ENCODE measurements around the gene PPP1R17. TPM values are rescaled to one million over a fixed set of nuclear protein-coding genes. Genes with fewer than 3 reads are reported as not detected.

The PPP1R17 gene
- polyA plus RNA-seq, 2 donors, result not detected

- Histone ChIP-seq H3K36me3 (ENCODE audit: control insufficient read depth in 2 of 2, insufficient read depth in 2 of 2, low read length in 1 of 2) (no peaks in the 10 kb centered on the region), H3K4me1 (ENCODE audit: control insufficient read depth in 2 of 2, insufficient read depth in 2 of 2, low read length in 1 of 2) (no peaks in the 10 kb centered on the region), H3K27me3 (ENCODE audit: control insufficient read depth in 1 of 2, insufficient read depth in 2 of 2, low read length in 2 of 2) (no peaks in the 10 kb centered on the region), H3K27ac (ENCODE audit: low read depth in 2 of 2, low read length in 1 of 2) (no peak overlapping the region), H3K4me3 (ENCODE audit: low read depth in 1 of 2, low read length in 2 of 2) (no peak overlapping the region), H3K9me3 (ENCODE audit: control insufficient read depth in 2 of 2, insufficient read depth in 1 of 2, low read depth in 1 of 2, low read length in 1 of 2) (no peaks in the 10 kb centered on the region)
- WGBS, 2 donors, result 65 to 75% methylated on average over 6 of the region's 6 CpGs
These were observed 9.0 kb downstream of the PPP1R17 start for GRCh38 chr7:31695859-31696614.

GRCh38 chr7:31699050-31699449 is 12.0 kb downstream of the PPP1R17 start:
- Histone ChIP-seq H3K36me3 (ENCODE audit: control insufficient read depth in 2 of 2, insufficient read depth in 2 of 2, low read length in 1 of 2) (no peaks in the 10 kb centered on the region), H3K27me3 (ENCODE audit: control insufficient read depth in 1 of 2, insufficient read depth in 2 of 2, low read length in 2 of 2) (no peaks in the 10 kb centered on the region), H3K4me3 (ENCODE audit: low read depth in 1 of 2, low read length in 2 of 2) (no peak overlapping the region), H3K4me1 (ENCODE audit: control insufficient read depth in 2 of 2, insufficient read depth in 2 of 2, low read length in 1 of 2) (no peaks in the 10 kb centered on the region), H3K9me3 (ENCODE audit: control insufficient read depth in 2 of 2, insufficient read depth in 1 of 2, low read depth in 1 of 2, low read length in 1 of 2) (no peaks in the 10 kb centered on the region), H3K27ac (ENCODE audit: low read depth in 2 of 2, low read length in 1 of 2) (no peak overlapping the region)
- 68 to 69% methylated on average over 2 of the region's 2 CpGs for WGBS, 2 donors

GRCh38 chr7:31702354-31702753 is 15.3 kb downstream of the PPP1R17 start:
- no peak overlapping the region for H3K27ac ChIP-seq (ENCODE audit: low read depth in 2 of 2, low read length in 1 of 2)
- no peak overlapping the region for H3K4me3 ChIP-seq (ENCODE audit: low read depth in 1 of 2, low read length in 2 of 2)
- no peaks in the 10 kb centered on the region for H3K36me3 ChIP-seq (ENCODE audit: control insufficient read depth in 2 of 2, insufficient read depth in 2 of 2, low read length in 1 of 2)
- 70 to 82% methylated on average over 3 of the region's 3 CpGs for WGBS, 2 donors
- H3K27me3 ChIP-seq (ENCODE audit: control insufficient read depth in 1 of 2, insufficient read depth in 2 of 2, low read length in 2 of 2), result no peaks in the 10 kb centered on the region
- H3K9me3 ChIP-seq (ENCODE audit: control insufficient read depth in 2 of 2, insufficient read depth in 1 of 2, low read depth in 1 of 2, low read length in 1 of 2), result no peaks in the 10 kb centered on the region
- H3K4me1 ChIP-seq (ENCODE audit: control insufficient read depth in 2 of 2, insufficient read depth in 2 of 2, low read length in 1 of 2), result no peaks in the 10 kb centered on the region

- H3K4me1 ChIP-seq (ENCODE audit: control insufficient read depth in 2 of 2, insufficient read depth in 2 of 2, low read length in 1 of 2), result no peaks in the 10 kb centered on the region
- WGBS, 2 donors, result 88% methylated on average over 3 of the region's 3 CpGs
- no peaks in the 10 kb centered on the region for H3K36me3 ChIP-seq (ENCODE audit: control insufficient read depth in 2 of 2, insufficient read depth in 2 of 2, low read length in 1 of 2)
- H3K9me3 ChIP-seq (ENCODE audit: control insufficient read depth in 2 of 2, insufficient read depth in 1 of 2, low read depth in 1 of 2, low read length in 1 of 2), result no peaks in the 10 kb centered on the region
- H3K4me3 ChIP-seq (ENCODE audit: low read depth in 1 of 2, low read length in 2 of 2), result no peak overlapping the region
- H3K27me3 ChIP-seq (ENCODE audit: control insufficient read depth in 1 of 2, insufficient read depth in 2 of 2, low read length in 2 of 2), result no peaks in the 10 kb centered on the region
- H3K27ac ChIP-seq (ENCODE audit: low read depth in 2 of 2, low read length in 1 of 2), result no peak overlapping the region
These were observed 18.4 kb downstream of the PPP1R17 start for GRCh38 chr7:31705377-31705776.

- Histone ChIP-seq H3K4me1 (ENCODE audit: control insufficient read depth in 2 of 2, insufficient read depth in 2 of 2, low read length in 1 of 2) (no peaks in the 10 kb centered on the region), H3K9me3 (ENCODE audit: control insufficient read depth in 2 of 2, insufficient read depth in 1 of 2, low read depth in 1 of 2, low read length in 1 of 2) (no peaks in the 10 kb centered on the region), H3K27ac (ENCODE audit: low read depth in 2 of 2, low read length in 1 of 2) (no peak overlapping the region), H3K36me3 (ENCODE audit: control insufficient read depth in 2 of 2, insufficient read depth in 2 of 2, low read length in 1 of 2) (no peaks in the 10 kb centered on the region), H3K27me3 (ENCODE audit: control insufficient read depth in 1 of 2, insufficient read depth in 2 of 2, low read length in 2 of 2) (no peaks in the 10 kb centered on the region), H3K4me3 (ENCODE audit: low read depth in 1 of 2, low read length in 2 of 2) (no peak overlapping the region)
- WGBS, 2 donors, result 50 to 54% methylated on average over 5 of the region's 5 CpGs
These were observed 20.1 kb downstream of the PPP1R17 start for GRCh38 chr7:31707089-31707488.

- Histone ChIP-seq H3K9me3 (ENCODE audit: control insufficient read depth in 2 of 2, insufficient read depth in 1 of 2, low read depth in 1 of 2, low read length in 1 of 2) (no peaks in the 10 kb centered on the region), H3K27me3 (ENCODE audit: control insufficient read depth in 1 of 2, insufficient read depth in 2 of 2, low read length in 2 of 2) (no peaks in the 10 kb centered on the region), H3K27ac (ENCODE audit: low read depth in 2 of 2, low read length in 1 of 2) (no peak overlapping the region), H3K4me1 (ENCODE audit: control insufficient read depth in 2 of 2, insufficient read depth in 2 of 2, low read length in 1 of 2) (no peaks in the 10 kb centered on the region), H3K4me3 (ENCODE audit: low read depth in 1 of 2, low read length in 2 of 2) (no peak overlapping the region), H3K36me3 (ENCODE audit: control insufficient read depth in 2 of 2, insufficient read depth in 2 of 2, low read length in 1 of 2) (no peaks in the 10 kb centered on the region)
- WGBS, 2 donors, result 57 to 61% methylated on average over 1 of the region's 1 CpG
These were observed 23.2 kb downstream of the PPP1R17 start for GRCh38 chr7:31710171-31710570.

- WGBS, 2 donors, result 45 to 54% methylated on average over 1 of the region's 1 CpG
- no peak overlapping the region for H3K27ac ChIP-seq (ENCODE audit: low read depth in 2 of 2, low read length in 1 of 2)
- H3K27me3 ChIP-seq (ENCODE audit: control insufficient read depth in 1 of 2, insufficient read depth in 2 of 2, low read length in 2 of 2), result no peaks in the 10 kb centered on the region
- no peaks in the 10 kb centered on the region for H3K4me1 ChIP-seq (ENCODE audit: control insufficient read depth in 2 of 2, insufficient read depth in 2 of 2, low read length in 1 of 2)
- no peak overlapping the region for H3K4me3 ChIP-seq (ENCODE audit: low read depth in 1 of 2, low read length in 2 of 2)
- H3K9me3 ChIP-seq (ENCODE audit: control insufficient read depth in 2 of 2, insufficient read depth in 1 of 2, low read depth in 1 of 2, low read length in 1 of 2), result no peaks in the 10 kb centered on the region
- H3K36me3 ChIP-seq (ENCODE audit: control insufficient read depth in 2 of 2, insufficient read depth in 2 of 2, low read length in 1 of 2), result no peaks in the 10 kb centered on the region
These were observed 29.3 kb downstream of the PPP1R17 start for GRCh38 chr7:31716355-31716754.

- no peak overlapping the region for H3K27ac ChIP-seq (ENCODE audit: low read depth in 2 of 2, low read length in 1 of 2)
- no peaks in the 10 kb centered on the region for H3K4me1 ChIP-seq (ENCODE audit: control insufficient read depth in 2 of 2, insufficient read depth in 2 of 2, low read length in 1 of 2)
- H3K4me3 ChIP-seq (ENCODE audit: low read depth in 1 of 2, low read length in 2 of 2), result no peak overlapping the region
- H3K27me3 ChIP-seq (ENCODE audit: control insufficient read depth in 1 of 2, insufficient read depth in 2 of 2, low read length in 2 of 2), result no peaks in the 10 kb centered on the region
- H3K36me3 ChIP-seq (ENCODE audit: control insufficient read depth in 2 of 2, insufficient read depth in 2 of 2, low read length in 1 of 2), result no peaks in the 10 kb centered on the region
- 74% methylated on average over 8 of the region's 8 CpGs for WGBS, 2 donors
- H3K9me3 ChIP-seq (ENCODE audit: control insufficient read depth in 2 of 2, insufficient read depth in 1 of 2, low read depth in 1 of 2, low read length in 1 of 2), result no peaks in the 10 kb centered on the region
These were observed 33.4 kb downstream of the PPP1R17 start for GRCh38 chr7:31720366-31720765.

- no peaks in the 10 kb centered on the region for H3K9me3 ChIP-seq (ENCODE audit: control insufficient read depth in 2 of 2, insufficient read depth in 1 of 2, low read depth in 1 of 2, low read length in 1 of 2)
- 60 to 67% methylated on average over 3 of the region's 3 CpGs for WGBS, 2 donors
These were observed 37.7 kb downstream of the PPP1R17 start for GRCh38 chr7:31724696-31725095.

GRCh38 chr7:31729195-31729804 is 42.3 kb downstream of the PPP1R17 start:
- H3K9me3 ChIP-seq (ENCODE audit: control insufficient read depth in 2 of 2, insufficient read depth in 1 of 2, low read depth in 1 of 2, low read length in 1 of 2), result no peaks in the 10 kb centered on the region
- H3K4me1 ChIP-seq (ENCODE audit: control insufficient read depth in 2 of 2, insufficient read depth in 2 of 2, low read length in 1 of 2), result no peaks in the 10 kb centered on the region
- 53% methylated on average over 3 of the region's 3 CpGs for WGBS, 2 donors
- no peak overlapping the region for H3K27ac ChIP-seq (ENCODE audit: low read depth in 2 of 2, low read length in 1 of 2)
- no peaks in the 10 kb centered on the region for H3K27me3 ChIP-seq (ENCODE audit: control insufficient read depth in 1 of 2, insufficient read depth in 2 of 2, low read length in 2 of 2)
- no peak overlapping the region for H3K4me3 ChIP-seq (ENCODE audit: low read depth in 1 of 2, low read length in 2 of 2)
- no peaks in the 10 kb centered on the region for H3K36me3 ChIP-seq (ENCODE audit: control insufficient read depth in 2 of 2, insufficient read depth in 2 of 2, low read length in 1 of 2)

More at GRCh38 chr7:31724696-31725095, 37.7 kb downstream of the PPP1R17 start:
- Histone ChIP-seq H3K36me3 (ENCODE audit: control insufficient read depth in 2 of 2, insufficient read depth in 2 of 2, low read length in 1 of 2) (no peaks in the 10 kb centered on the region), H3K27me3 (ENCODE audit: control insufficient read depth in 1 of 2, insufficient read depth in 2 of 2, low read length in 2 of 2) (no peaks in the 10 kb centered on the region), H3K27ac (ENCODE audit: low read depth in 2 of 2, low read length in 1 of 2) (no peak overlapping the region), H3K4me1 (ENCODE audit: control insufficient read depth in 2 of 2, insufficient read depth in 2 of 2, low read length in 1 of 2) (no peaks in the 10 kb centered on the region), H3K4me3 (ENCODE audit: low read depth in 1 of 2, low read length in 2 of 2) (no peak overlapping the region)
